GM12874 (cell line): Measurements from ENCODE around the gene CDH26.

ENCODE experiments used
- TF ChIP-seq, protein P1 (sequence below): IDR thresholded peaks from 2 replicates; pipeline ENCODE4 v1.5.1; 2011; ENCODE audit warnings: low read depth, mild to moderate bottlenecking, control low read depth, low read length, moderate library complexity; ENCODE audit not compliant: insufficient read depth

The CDH26 gene

DNA sequence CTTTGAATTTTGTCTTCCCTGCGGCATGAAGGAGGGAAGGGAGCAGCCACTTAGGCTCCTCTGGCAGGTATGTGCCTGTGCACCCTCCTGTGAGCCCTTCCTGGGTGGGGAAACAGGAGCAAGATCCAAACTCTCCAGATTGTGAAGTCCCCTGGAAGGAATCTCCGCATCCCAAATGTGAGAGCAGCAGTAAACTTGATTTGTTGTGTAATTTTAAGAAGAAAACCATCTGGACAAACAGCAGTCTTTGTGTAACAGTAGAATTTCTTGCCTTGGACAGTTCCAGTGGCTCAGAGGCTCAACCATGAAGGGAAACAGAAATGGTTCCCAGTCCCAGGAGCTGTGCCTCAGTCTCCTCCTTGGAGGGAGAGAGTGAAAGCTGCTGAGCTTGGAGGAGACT is 39.7 kb downstream of the CDH26 start:
- TF ChIP-seq, protein P1, sequence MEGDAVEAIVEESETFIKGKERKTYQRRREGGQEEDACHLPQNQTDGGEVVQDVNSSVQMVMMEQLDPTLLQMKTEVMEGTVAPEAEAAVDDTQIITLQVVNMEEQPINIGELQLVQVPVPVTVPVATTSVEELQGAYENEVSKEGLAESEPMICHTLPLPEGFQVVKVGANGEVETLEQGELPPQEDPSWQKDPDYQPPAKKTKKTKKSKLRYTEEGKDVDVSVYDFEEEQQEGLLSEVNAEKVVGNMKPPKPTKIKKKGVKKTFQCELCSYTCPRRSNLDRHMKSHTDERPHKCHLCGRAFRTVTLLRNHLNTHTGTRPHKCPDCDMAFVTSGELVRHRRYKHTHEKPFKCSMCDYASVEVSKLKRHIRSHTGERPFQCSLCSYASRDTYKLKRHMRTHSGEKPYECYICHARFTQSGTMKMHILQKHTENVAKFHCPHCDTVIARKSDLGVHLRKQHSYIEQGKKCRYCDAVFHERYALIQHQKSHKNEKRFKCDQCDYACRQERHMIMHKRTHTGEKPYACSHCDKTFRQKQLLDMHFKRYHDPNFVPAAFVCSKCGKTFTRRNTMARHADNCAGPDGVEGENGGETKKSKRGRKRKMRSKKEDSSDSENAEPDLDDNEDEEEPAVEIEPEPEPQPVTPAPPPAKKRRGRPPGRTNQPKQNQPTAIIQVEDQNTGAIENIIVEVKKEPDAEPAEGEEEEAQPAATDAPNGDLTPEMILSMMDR = no peak

GRCh38 chr20:59999502-59999901 is 41.3 kb downstream of the CDH26 start:
- TF ChIP-seq, protein P1 = no peak

- TF ChIP-seq, protein P1 = no peak
Measured at GRCh38 chr20:60000271-60001042, 42.2 kb downstream of the CDH26 start.

- TF ChIP-seq, protein P1 = no peak
Measured at GRCh38 chr20:60001108-60001507, 42.9 kb downstream of the CDH26 start.

- TF ChIP-seq, protein P1 = no peak
Measured at GRCh38 chr20:60003776-60004175, 45.6 kb downstream of the CDH26 start.

DNA sequence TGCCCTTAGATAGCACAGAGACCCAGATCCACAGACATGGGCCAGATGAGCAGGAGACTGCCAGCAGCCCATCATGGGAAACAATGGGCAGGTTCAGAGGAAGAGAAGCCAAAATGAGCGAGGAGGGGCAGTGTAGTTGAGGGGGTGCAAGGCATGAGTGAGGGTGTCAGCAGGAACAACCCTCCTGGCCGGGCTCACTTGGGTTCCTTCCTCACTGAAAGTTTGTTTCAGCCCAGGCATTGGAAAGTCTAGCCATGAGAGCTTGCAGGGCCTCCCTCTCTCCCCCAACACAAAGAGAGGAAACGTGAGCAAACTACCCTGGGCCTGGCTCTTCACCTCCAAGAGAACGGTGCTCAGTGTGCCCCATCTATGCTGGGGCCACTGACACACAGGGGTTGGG is 48.0 kb downstream of the CDH26 start:
- TF ChIP-seq, protein P1 = no peak

GRCh38 chr20:60007464-60007863 is 49.2 kb downstream of the CDH26 start:
- TF ChIP-seq, protein P1 = no peak
